MCF 10A (cell line): Measurements from ENCODE around the gene SCARB1. TPM values are rescaled to one million over a fixed set of nuclear protein-coding genes. Genes with fewer than 3 reads are reported as not detected.

Experiments
- BruUV-seq: library from RNA; stranded (reverse); fragments of 400-500 nt; replicated peaks from 2 replicates; lab custom pipeline; 2021; lab: Mats Ljungman, UMichigan
- CTCF ChIA-PET: fragments of 300-600 bp; sonication (Branson Sonifier 250); formaldehyde crosslinking; extraction: SDS; loops from one replicate; lab custom pipeline; 2021; ENCODE audit warnings: antibody characterized with exemption, inconsistent platforms; lab: Yijun Ruan, JAX
- POLR2A ChIA-PET: fragments of 300-600, 350-650 bp; sonication (Branson Sonifier 250); formaldehyde crosslinking; extraction: SDS; loops from one replicate; lab custom pipeline; 2020; ENCODE audit warnings: antibody characterized with exemption, inconsistent platforms; lab: Yijun Ruan, JAX
- DNase-seq: peaks from one replicate; pipeline ENCODE4 v3.0.0-alpha.2; 2018; ENCODE audit not compliant: unreplicated experiment
- H3K27ac Mint-ChIP-seq: one replicate; pipeline ENCODE4 v1.8.0; 2022; ENCODE audit warnings: mild to moderate bottlenecking, low read depth, mixed read lengths; ENCODE audit not compliant: unreplicated experiment
- H3K27me3 Mint-ChIP-seq: one replicate; pipeline ENCODE4 v1.8.0; 2022; ENCODE audit warnings: mixed read lengths; ENCODE audit not compliant: insufficient read depth, unreplicated experiment
- H3K36me3 Mint-ChIP-seq: one replicate; pipeline ENCODE4 v1.8.0; 2022; ENCODE audit warnings: mild to moderate bottlenecking, moderate library complexity, mixed read lengths; ENCODE audit not compliant: insufficient read depth, unreplicated experiment
- H3K4me1 Mint-ChIP-seq: one replicate; pipeline ENCODE4 v1.8.0; 2022; ENCODE audit warnings: mixed read lengths; ENCODE audit not compliant: insufficient read depth, unreplicated experiment
- H3K4me3 Mint-ChIP-seq: one replicate; pipeline ENCODE4 v1.8.0; 2022; ENCODE audit warnings: mild to moderate bottlenecking, moderate library complexity, mixed read lengths; ENCODE audit not compliant: unreplicated experiment
- H3K9me3 Mint-ChIP-seq: one replicate; pipeline ENCODE4 v1.8.0; 2022; ENCODE audit warnings: mixed read lengths; ENCODE audit not compliant: unreplicated experiment
- CTCF ChIP-seq: fragments of 200-600 bp; IDR thresholded peaks from one replicate; pipeline ENCODE4 v1.8.0; 2022; ENCODE audit warnings: antibody characterized with exemption, mild to moderate bottlenecking; ENCODE audit not compliant: unreplicated experiment
- intact Hi-C: fragments of 100-400 bp; cut with micrococcal nuclease; formaldehyde crosslinking; loops from 2 replicates; pipeline ENCODE4 v1.14.1; 2022
- total RNA-seq: library from RNA; stranded (reverse); gene quantifications from 2 replicates; pipeline ENCODE4 v1.2.3, GENCODE V29; 2022

SCARB1 gene
- total RNA-seq, 1 experiment from 2014 or later, result 71.0 TPM

GRCh38 chr12:124734224-124734788, 129.4 kb downstream of the SCARB1 start:
- Mint-ChIP-seq H3K9me3 (no peaks in the 10 kb centered on the region), H3K27ac (no peak overlapping the region), H3K27me3 (no peaks in the 10 kb centered on the region), H3K4me3 (no peak overlapping the region), H3K4me1 (no peaks in the 10 kb centered on the region), H3K36me3 (no peaks in the 10 kb centered on the region)
- no peak for DNase-seq
- ChIA-PET CTCF (interaction anchor here (0.5 to 0.7 kb wide), 2 partner anchors 15 to 96 kb away, joined by 3 read pairs; no protein-coding TSS in a partner anchor), POLR2A (interaction anchor here (0.6 to 1.2 kb wide), 2 partner anchors 13 to 97 kb away, joined by 4 to 5 read pairs; no protein-coding TSS in a partner anchor)
- no peak for TF ChIP-seq CTCF
- no TSS peak for BruUV-seq
- intact Hi-C loops, result no loop called here

- Mint-ChIP-seq H3K27me3 (no peaks in the 10 kb centered on the region), H3K4me1 (no peaks in the 10 kb centered on the region), H3K27ac (no peak overlapping the region), H3K4me3 (no peak overlapping the region), H3K9me3 (no peaks in the 10 kb centered on the region), H3K36me3 (no peaks in the 10 kb centered on the region)
- no peak for TF ChIP-seq CTCF
- ChIA-PET CTCF (interaction anchor here (0.7 to 3.1 kb wide), 4 partner anchors 8 to 164 kb away, joined by 3 to 16 read pairs (median 4); no protein-coding TSS in a partner anchor), POLR2A (no interaction called here)
- no TSS peak for BruUV-seq
- intact Hi-C loops, result no loop called here
- DNase-seq, result no peak
Measured at GRCh38 chr12:124733086-124733485, 130.6 kb downstream of the SCARB1 start.

GRCh38 chr12:124732275-124733075, 131.2 kb downstream of the SCARB1 start:
- no peak overlapping the region for H3K4me3 Mint-ChIP-seq
- H3K27ac Mint-ChIP-seq, result no peak overlapping the region
- H3K4me1 Mint-ChIP-seq, result no peaks in the 10 kb centered on the region
- H3K27me3 Mint-ChIP-seq, result no peaks in the 10 kb centered on the region
- ChIA-PET CTCF (interaction anchor here (0.7 to 3.1 kb wide), 6 partner anchors 9 to 163 kb away, joined by 3 to 16 read pairs (median 4); no protein-coding TSS in a partner anchor), POLR2A (no interaction called here)
- H3K9me3 Mint-ChIP-seq, result no peaks in the 10 kb centered on the region
- TF ChIP-seq CTCF, result no peak
- no TSS peak for BruUV-seq
- intact Hi-C loops, result no loop called here
- H3K36me3 Mint-ChIP-seq, result no peaks in the 10 kb centered on the region
- no peak for DNase-seq

GRCh38 chr12:124731869-124732268, 131.8 kb downstream of the SCARB1 start:
- CTCF ChIA-PET, result interaction anchor here (0.7 to 3.1 kb wide), 4 partner anchors 35 to 163 kb away, joined by 3 to 16 read pairs (median 4); no protein-coding TSS in a partner anchor
- no peaks in the 10 kb centered on the region for H3K27me3 Mint-ChIP-seq

More at GRCh38 chr12:124731869-124732268, 131.8 kb downstream of the SCARB1 start:
- DNase-seq, result no peak
- H3K27ac Mint-ChIP-seq, result no peak overlapping the region
- POLR2A ChIA-PET, result no interaction called here
- H3K36me3 Mint-ChIP-seq, result no peaks in the 10 kb centered on the region
- intact Hi-C loops, result no loop called here
- BruUV-seq, result no TSS peak
- no peak overlapping the region for H3K4me3 Mint-ChIP-seq
- no peaks in the 10 kb centered on the region for H3K9me3 Mint-ChIP-seq
- TF ChIP-seq CTCF, result no peak
- H3K4me1 Mint-ChIP-seq, result no peaks in the 10 kb centered on the region
